Stimulated activated CD4-positive, alpha-beta T cell treated with anti-CD3 and anti-CD28 coated beads, Interleukin-2, amount 100 ng/mL, for 24 hours (primary cell): ENCODE measurements around the gene FOSL2.
"Not testable (repeated sequence)": the region's sequence is repeated elsewhere in the genome, so short reads cannot be mapped to it uniquely, and the experiment has no call there.

Experiments used
- DNase-seq, 2 donors: peaks; one replicate each; pipeline ENCODE4 v3.0.0-alpha.2; 2020

The FOSL2 gene

GRCh38 chr2:28357948-28358667 lies 34.5 kb upstream of the FOSL2 start:
- DNase-seq = no peak

GRCh38 chr2:28358668-28359201 lies 33.9 kb upstream of the FOSL2 start:
- DNase-seq = no peak

- peak; percentile 72 to 77 for DNase-seq
Observed at GRCh38 chr2:28359222-28360057, 33.2 kb upstream of the FOSL2 start.

DNA sequence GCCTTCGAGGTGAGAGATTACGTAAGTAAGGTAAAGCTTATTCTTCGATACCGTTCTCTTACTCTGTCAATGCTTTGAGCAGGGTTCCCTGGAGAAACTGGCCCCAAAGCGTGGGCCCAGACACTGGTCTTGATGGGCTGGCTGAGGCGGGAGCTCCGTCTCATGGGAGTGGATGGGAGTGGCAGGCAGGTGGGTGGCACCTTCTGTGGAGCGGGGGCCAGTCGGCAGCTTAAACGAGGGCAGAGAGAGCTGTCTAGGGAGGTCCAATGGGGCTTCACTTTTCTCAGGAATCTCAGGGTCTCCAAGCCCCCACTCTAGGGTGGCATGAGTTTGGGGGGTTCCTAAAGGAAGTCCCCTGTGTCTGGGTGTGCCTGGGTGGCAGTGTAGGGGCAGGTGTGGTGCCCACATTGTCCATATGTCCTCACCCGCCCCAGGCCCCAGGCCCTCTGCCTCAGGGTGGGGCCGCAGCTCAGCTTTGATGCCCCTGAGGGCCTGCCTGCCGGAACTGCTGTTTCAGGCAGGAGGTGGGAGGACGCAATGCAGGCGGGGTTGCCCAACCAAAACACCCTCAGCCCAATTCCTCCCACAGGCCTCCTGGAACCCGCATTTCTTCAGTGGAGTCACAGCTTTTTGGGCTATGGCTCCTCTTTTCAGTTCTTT lies 32.5 kb upstream of the FOSL2 start:
- DNase-seq = no peak

- no peak for DNase-seq
Observed at GRCh38 chr2:28360718-28361293, 31.9 kb upstream of the FOSL2 start.

DNA sequence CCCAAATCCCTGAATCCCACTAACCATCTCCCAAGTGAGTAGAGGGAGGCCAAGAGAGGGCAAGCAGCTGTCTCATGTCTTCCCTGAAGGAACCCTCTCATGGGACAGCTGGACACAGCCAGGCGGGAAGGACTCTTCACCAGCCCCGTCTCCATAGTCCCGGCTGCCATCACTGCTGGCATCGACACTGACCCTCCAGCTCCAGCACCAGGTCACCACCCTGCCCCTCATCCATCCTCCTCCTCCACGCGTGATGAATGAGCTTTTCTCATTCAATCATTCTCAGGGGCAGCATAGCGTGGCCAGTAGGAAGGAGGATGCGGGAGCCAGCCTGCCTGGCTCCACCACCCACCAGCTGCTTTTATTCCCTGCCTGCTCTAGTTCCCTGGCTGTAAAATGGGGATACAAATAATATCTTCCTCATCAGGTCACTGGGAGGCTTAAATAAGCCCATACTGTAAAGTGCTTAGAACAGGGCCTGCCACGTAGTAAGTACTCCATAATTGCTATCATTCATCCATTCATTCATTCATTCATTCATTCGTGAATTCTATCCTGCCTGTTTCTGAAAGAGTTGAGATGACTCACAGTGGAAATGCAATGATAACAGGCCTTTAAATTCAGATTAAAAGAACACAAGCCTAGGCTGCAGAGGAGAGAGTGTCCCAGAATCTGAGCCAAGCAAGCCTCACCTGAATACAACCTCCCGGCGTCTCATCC lies 30.5 kb upstream of the FOSL2 start:
- DNase-seq = no peak

DNA sequence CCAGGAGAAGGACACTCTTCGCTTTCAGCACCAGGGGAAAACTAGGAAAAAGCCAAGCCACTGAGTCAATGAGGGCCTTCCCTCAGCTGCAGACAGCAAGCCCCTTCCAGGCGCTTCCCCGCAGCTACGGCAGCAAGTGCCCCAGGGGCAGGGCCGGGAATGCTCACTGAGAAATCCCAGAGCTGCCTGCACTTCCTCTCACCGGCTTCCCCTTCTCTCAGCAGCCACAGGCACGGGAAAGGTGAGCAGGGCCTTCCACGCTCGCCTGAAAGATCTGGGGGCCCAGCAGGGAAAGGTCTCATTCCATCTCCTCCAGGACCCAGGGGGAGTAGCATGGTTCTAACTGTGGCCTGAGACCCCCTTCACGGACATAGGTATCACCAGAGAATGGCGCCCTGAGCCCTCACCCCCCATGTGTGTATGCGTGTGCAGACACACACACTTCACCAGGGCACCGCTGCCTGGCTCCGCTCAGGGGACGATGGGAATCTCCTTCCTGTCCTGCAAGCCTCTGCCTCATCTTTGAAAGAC lies 29.6 kb upstream of the FOSL2 start:
- DNase-seq = no peak

DNA sequence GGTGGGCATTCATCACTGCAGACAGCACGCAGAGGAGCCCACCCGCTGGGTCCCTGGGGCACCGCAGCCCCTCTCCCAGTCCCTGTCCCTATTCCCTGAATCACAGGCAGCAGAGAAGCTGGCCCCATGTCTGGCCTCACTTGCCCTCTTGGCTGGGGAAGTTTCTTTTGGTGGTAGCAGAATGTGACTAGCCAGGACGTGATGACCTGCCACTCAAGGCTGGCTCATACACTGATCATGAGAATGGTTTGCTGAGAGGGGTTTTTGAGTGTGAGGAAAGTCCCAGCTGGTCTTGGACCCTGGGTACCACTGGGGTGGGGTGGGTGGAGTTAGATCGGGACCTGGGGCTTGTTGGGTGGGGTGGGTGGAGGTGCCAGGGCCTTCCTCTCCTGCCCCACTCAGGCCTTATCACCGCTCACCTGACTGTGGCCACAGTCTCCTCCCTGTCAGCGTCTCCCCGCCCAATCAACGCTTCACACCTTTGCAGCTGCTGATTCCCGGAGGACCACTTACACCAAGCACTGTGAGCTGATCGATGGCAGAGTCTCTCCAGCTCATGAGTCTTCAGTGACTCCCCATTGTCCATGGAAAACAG lies 28.9 kb upstream of the FOSL2 start:
- no peak for DNase-seq

DNA sequence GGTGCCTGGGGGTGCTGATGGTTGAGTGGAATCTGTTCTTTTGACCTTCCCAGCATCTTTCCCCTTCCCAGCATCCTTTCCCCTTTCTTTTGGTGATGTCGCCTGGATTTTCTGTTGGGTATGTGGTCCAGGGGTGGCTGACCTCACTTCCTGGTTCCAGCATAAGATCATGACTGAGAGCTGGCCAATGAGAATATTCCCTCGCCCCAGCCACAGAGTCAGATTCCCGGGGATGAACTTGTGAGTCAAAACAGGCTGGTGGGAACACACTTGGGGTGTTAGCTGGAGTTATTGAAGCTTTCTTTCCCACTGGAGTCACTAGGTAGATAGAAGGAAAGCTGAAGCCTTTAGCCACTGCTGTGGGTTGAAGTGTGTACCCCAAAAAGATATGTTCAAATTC lies 28.0 kb upstream of the FOSL2 start:
- no peak for DNase-seq

DNA sequence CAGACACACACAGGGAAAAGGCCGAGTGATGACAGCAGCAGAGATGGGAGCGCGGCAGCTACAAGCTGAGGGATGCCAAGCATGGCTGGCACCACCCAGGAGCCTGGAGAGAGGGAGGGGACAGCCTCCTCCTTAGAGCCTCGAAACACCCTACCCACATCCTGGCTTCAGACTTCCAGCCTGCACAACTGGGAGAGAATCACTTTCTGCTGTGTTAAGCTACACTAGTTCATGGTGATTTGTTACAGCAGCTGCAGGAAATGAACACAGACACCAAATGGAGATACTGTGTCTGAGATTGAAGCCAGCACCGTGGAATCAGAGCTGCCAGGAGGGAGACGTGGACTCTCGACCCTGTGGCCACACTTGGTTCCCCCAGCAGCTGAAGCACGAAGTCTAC lies 27.5 kb upstream of the FOSL2 start:
- DNase-seq = no peak

GRCh38 chr2:28366149-28366495 lies 26.5 kb upstream of the FOSL2 start:
- DNase-seq = no peak

DNA sequence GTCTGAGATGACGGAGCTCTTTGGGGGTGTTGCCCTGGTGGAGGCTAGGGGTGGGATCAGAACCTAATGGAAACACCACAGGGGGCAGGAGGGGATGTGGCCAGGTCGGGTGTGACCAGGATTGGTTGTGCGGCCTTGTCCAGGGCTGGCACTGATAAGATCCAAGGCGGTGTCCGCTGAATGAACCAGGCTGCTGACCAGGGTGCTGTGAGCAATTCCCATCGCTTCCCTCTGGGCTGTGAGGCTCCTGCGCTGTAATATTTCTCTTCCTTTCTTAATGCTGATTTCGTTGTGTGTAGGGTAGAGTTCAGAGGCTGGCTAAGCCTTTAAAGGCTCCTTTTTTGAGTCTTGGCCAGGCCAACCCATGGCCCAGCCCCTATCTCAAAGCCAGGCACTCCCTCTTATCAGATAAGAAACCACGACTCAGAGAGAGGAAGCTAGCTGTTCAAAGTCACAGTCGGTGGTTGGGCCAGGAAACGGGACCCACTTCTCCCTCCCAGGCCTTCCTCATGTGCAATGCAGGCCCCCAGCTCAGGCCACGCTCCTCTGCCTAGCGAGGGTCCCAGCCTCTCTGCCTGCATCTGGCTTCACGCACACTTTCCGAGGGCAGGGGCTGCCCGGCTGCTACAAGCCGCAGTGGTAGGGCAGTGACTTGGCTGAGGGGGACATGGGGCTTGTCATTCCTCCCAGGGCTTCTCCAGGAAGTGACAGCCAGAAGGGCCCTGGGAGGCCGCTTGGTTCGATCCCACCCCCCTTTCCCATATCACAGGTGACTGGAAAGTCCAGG lies 26.0 kb upstream of the FOSL2 start:
- DNase-seq = peak; percentile 41 to 53

- DNase-seq = no peak
Observed at GRCh38 chr2:28367667-28368356, 24.8 kb upstream of the FOSL2 start.

- DNase-seq = no peak
Observed at GRCh38 chr2:28368357-28368798, 24.3 kb upstream of the FOSL2 start.

DNA sequence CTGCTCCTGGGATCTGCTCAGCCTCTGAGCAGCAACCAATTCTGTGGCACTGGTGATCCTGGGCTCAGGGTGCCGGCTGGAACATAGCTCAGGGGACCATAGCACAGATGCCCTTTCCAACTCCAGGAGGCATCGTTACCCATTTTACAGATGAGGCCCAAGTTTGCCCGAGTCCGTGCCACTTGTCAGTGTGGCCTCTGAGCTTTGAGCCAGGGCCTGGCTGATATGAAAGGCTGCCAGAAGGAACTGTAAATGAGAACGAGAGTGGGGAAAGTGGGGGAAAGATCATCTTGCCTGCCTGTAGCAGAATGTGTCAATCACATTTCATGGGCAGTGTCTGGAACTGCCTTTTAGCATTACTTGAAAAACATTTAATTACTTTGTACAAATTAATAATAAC lies 23.3 kb upstream of the FOSL2 start:
- DNase-seq = no peak

GRCh38 chr2:28370354-28370753 lies 22.3 kb upstream of the FOSL2 start:
- DNase-seq = no peak

DNA sequence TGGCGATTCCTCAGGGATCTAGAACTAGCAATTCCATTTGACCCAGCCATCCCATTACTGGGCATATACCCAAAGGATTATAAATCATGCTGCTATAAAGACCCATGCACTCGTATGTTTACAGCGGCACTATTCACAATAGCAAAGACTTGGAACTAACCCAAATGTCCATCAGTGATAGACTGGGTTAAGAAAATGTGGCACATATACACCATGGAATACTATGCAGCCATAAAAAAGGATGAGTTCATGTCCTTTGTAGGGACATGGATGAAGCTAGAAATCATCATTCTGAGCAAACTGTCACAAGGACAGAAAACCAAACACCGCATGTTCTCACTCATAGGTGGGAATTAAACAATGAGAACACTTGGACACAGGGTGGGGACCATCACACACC lies 20.9 kb upstream of the FOSL2 start:
- not testable (repeated sequence) for DNase-seq

DNA sequence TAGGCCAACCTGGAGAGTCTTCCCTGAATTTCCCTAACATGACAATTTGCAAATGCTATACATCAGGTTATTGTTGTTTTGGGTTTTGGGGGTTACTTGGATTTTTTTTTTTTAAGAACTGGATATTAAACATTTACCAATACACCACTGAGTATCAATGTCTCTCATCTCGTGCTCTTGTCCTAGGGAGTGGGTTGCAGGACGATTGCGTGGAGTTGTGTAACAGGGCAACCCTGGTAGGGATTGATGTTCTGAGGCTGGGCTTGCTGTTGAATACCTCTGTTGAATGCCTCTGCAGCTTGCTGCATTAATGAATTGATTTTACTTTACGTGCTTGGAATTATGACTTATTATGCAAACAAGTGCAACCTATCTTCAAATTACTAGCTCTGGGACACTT lies 18.8 kb upstream of the FOSL2 start:
- DNase-seq = no peak

- no peak for DNase-seq
Observed at GRCh38 chr2:28374331-28374730, 18.3 kb upstream of the FOSL2 start.

GRCh38 chr2:28375236-28375635 lies 17.4 kb upstream of the FOSL2 start:
- no peak for DNase-seq
